Colonic mucosa (tissue), 4 donors: ENCODE data around the gene TNIP3. TPM values are rescaled to one million over a fixed set of nuclear protein-coding genes. Genes with fewer than 3 reads are reported as not detected.

Experiments used
- DNase-seq: peaks from one replicate; pipeline ENCODE4 v3.0.0-alpha.2; 2020
- H3K27ac ChIP-seq: fragments of 200-600 bp; one replicate; pipeline ENCODE4 v1.8.0; 2021
- H3K27me3 ChIP-seq: fragments of 200-600 bp; one replicate; pipeline ENCODE4 v1.8.0; 2021
- H3K36me3 ChIP-seq: fragments of 200-600 bp; one replicate; pipeline ENCODE4 v1.8.0; 2021
- H3K4me1 ChIP-seq: fragments of 200-600 bp; one replicate; pipeline ENCODE4 v1.8.0; 2021; ENCODE audit warnings: mild to moderate bottlenecking
- H3K4me3 ChIP-seq: fragments of 200-600 bp; one replicate; pipeline ENCODE4 v1.8.0; 2021
- H3K9ac ChIP-seq, 2 donors: one replicate each; pipeline ENCODE4 v1.7.0; 2013; ENCODE audit warnings: control low read depth in 2 of 2, low read depth in 2 of 2, low read length in 2 of 2
- H3K9me3 ChIP-seq: fragments of 200-600 bp; one replicate; pipeline ENCODE4 v1.8.0; 2021
- intact Hi-C: fragments of 100-400 bp; cut with DNase I; formaldehyde crosslinking; loops from one replicate; pipeline ENCODE4 v1.14.1; 2022
- total RNA-seq, 2 donors: library from RNA; stranded (reverse); fragmentation: NEBNext Ultra II Directional in 1 of 2; extraction: Animal tissue kit (Norgen Biotek cat#: 25700) in 1 of 2; gene quantifications; one replicate each; pipeline ENCODE4 v1.2.1, GENCODE V29; 2021
- TF ChIP-seq, protein P1 (sequence below): fragments of 200-600 bp; IDR thresholded peaks from one replicate; pipeline ENCODE4 v1.8.0; 2022; ENCODE audit warnings: antibody characterized with exemption, mild to moderate bottlenecking
- donor health status: healthy.
- donor health status: DM: no; HTN: no; CAD: no.
- donor health status: DM: no; HTN: no; CAD: no.

TNIP3 gene
- total RNA-seq, 2 donors from 2014 or later, result 0.40 to 1.2 TPM

DNA sequence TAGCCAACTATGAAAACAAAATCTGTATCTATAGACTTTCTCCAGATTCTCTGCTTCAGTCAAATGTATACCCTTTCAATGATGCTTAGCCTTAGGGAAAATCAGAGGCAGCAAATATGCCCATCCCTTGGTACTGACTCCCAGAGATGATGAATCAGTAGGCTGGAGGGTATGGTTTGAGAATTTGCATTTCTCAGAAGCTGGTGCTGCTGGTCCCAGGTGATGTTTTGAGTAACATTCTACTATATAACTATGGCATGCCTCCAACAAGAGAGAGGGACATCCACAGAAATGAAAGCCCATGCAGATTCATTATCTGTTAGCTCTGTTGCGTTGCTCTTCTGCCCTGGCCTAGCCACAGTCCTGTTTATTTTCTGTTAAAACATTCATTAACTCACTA lies 13.6 kb downstream of the TNIP3 start:
- intact Hi-C loops, result no loop called here

DNA sequence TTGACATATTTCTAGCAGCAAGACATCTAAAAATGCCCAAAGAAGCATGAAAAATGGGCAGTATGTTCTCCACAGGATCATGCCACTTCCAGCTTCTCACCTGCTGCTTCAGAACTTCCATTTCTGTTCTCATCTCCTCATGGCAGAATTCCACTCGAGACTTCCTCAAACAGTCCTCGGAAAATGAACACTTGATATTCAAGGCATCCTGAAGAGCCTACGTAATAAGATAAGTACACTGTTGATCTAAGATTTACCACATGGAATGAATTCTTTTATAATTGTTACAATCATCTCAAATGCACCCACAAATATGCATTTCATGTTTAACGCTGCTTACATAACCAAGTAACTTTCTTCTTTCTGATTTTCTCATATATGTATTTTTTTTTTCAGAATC lies 14.1 kb downstream of the TNIP3 start:
- no peak overlapping the region for H3K4me3 ChIP-seq
- no peaks in the 10 kb centered on the region for H3K36me3 ChIP-seq
- no peaks in the 10 kb centered on the region for H3K4me1 ChIP-seq
- intact Hi-C loops, result no loop called here
- H3K27ac ChIP-seq, result no peak overlapping the region
- no peak for DNase-seq
- no peaks in the 10 kb centered on the region for H3K27me3 ChIP-seq
- TF ChIP-seq, protein P1, sequence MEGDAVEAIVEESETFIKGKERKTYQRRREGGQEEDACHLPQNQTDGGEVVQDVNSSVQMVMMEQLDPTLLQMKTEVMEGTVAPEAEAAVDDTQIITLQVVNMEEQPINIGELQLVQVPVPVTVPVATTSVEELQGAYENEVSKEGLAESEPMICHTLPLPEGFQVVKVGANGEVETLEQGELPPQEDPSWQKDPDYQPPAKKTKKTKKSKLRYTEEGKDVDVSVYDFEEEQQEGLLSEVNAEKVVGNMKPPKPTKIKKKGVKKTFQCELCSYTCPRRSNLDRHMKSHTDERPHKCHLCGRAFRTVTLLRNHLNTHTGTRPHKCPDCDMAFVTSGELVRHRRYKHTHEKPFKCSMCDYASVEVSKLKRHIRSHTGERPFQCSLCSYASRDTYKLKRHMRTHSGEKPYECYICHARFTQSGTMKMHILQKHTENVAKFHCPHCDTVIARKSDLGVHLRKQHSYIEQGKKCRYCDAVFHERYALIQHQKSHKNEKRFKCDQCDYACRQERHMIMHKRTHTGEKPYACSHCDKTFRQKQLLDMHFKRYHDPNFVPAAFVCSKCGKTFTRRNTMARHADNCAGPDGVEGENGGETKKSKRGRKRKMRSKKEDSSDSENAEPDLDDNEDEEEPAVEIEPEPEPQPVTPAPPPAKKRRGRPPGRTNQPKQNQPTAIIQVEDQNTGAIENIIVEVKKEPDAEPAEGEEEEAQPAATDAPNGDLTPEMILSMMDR, result no peak
- H3K9ac ChIP-seq, result no peak overlapping the region
- no peaks in the 10 kb centered on the region for H3K9me3 ChIP-seq

More for the DNA sequence above, 13.6 kb downstream of the TNIP3 start:
- Histone ChIP-seq H3K4me3 (no peak overlapping the region), H3K4me1 (no peaks in the 10 kb centered on the region), H3K9me3 (no peaks in the 10 kb centered on the region), H3K9ac (no peak overlapping the region), H3K27ac (no peak overlapping the region), H3K36me3 (no peaks in the 10 kb centered on the region), H3K27me3 (no peaks in the 10 kb centered on the region)
- DNase-seq, result no peak
- TF ChIP-seq, protein P1, result no peak

DNA sequence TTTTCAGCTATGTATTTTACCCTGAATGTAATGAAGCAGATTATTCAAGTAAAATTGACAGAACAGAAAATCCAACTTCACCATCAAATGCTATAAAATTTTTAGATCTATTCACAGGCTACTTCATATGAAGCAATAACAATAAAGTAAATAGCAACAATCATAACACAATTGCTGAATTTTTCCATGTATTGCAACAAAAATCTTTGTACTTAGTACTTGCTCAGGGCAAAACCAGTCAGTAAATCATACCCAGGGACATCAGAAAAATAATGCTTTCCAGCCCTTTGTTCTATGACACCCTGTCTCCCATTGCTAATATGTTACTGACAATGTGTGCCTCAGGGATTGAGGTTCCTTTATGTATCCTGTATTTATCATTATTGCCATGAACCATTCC lies 15.5 kb downstream of the TNIP3 start:
- Histone ChIP-seq H3K4me1 (no peaks in the 10 kb centered on the region), H3K9ac (no peak overlapping the region), H3K27me3 (no peaks in the 10 kb centered on the region), H3K27ac (no peak overlapping the region), H3K4me3 (no peak overlapping the region), H3K9me3 (no peaks in the 10 kb centered on the region), H3K36me3 (no peaks in the 10 kb centered on the region)
- TF ChIP-seq, protein P1, result no peak
- DNase-seq, result no peak
- intact Hi-C loops, result no loop called here

DNA sequence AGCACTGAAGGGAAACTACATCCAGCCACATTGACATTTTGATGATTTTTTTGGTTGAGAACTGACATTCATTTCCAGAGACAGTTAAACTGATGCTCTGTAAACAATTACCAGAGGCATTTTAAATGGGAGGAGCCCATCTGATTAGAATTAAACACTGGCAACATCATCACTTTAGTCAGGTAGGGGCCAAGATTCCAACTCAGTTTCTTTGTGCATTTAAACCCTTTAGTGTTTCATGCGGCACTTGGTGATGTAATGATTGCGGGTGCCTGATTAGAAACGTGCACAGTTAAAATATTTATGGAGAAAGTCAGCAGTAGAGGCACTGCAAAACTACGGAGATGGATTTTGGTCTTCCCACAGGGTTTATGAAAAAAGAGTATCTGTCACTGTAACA lies 16.1 kb downstream of the TNIP3 start:
- H3K4me3 ChIP-seq, result no peak overlapping the region
- H3K36me3 ChIP-seq, result no peaks in the 10 kb centered on the region
- no peak overlapping the region for H3K27ac ChIP-seq
- no peak for DNase-seq
- no peaks in the 10 kb centered on the region for H3K27me3 ChIP-seq
- intact Hi-C loops, result no loop called here
- H3K4me1 ChIP-seq, result no peaks in the 10 kb centered on the region
- TF ChIP-seq, protein P1, result no peak
- no peaks in the 10 kb centered on the region for H3K9me3 ChIP-seq
- no peak overlapping the region for H3K9ac ChIP-seq

DNA sequence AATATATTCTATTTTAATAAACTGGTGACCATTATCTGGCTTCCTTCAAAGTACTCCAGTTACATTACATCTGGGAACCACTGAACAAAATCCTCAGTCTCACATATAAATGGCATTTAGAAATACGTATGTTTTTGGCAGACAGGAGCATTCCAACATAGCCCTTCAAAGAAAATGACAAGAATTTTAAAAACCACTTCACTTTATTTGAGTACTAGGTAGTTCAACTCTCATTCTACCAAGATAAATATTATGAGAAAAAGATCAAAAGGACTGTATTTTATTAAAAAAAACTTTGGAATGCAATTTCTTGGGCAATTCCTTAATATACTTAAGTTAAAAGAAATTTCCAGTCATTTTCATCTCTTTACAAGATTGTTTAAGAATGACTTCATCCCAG lies 17.6 kb downstream of the TNIP3 start:
- Histone ChIP-seq H3K27me3 (no peaks in the 10 kb centered on the region), H3K36me3 (no peaks in the 10 kb centered on the region), H3K9me3 (no peaks in the 10 kb centered on the region), H3K4me3 (no peak overlapping the region), H3K4me1 (no peaks in the 10 kb centered on the region), H3K9ac (no peak overlapping the region), H3K27ac (no peak overlapping the region)
- TF ChIP-seq, protein P1, result no peak
- no peak for DNase-seq
- intact Hi-C loops, result no loop called here

DNA sequence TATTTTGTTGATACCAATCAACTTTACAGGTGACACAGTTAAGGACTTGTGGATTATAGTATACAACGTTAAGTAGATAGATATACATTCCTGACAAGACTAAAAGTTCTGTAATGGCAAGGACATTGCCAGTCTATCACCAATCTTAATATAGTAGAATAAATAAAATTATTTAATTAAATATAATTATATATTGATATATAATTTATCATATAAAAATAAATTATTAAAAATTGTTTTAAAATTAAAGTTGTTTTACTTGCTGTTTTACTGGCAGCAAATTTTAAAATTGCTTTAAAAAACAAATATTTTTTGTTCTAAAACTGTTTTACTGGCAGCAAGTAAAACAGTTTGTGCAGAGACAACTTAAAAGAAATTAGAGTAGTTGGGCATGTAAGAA lies 18.7 kb downstream of the TNIP3 start:
- Histone ChIP-seq H3K36me3 (no peaks in the 10 kb centered on the region), H3K27ac (no peak overlapping the region), H3K4me1 (no peaks in the 10 kb centered on the region), H3K9ac (no peak overlapping the region), H3K27me3 (no peaks in the 10 kb centered on the region), H3K4me3 (no peak overlapping the region), H3K9me3 (no peaks in the 10 kb centered on the region)
- intact Hi-C loops, result no loop called here
- no peak for DNase-seq
- TF ChIP-seq, protein P1, result no peak
